Hematopoietic multipotent progenitor cell treated with erythropoietin and hydrocortisone succinate and interleukin-3 and kit ligand, for 8 days (in vitro differentiated cells): ENCODE measurements around the gene USP7.
A peak's percentile ranks its signal among the peaks of the same experiment; 100 is the strongest.
"Not testable (repeated sequence)": the region's sequence is repeated elsewhere in the genome, so short reads cannot be mapped to it uniquely, and the experiment has no call there.

Experiments used
- DNase-seq: peaks from one replicate; pipeline ENCODE4 v3.0.0-alpha.2; 2015

USP7 gene

DNA sequence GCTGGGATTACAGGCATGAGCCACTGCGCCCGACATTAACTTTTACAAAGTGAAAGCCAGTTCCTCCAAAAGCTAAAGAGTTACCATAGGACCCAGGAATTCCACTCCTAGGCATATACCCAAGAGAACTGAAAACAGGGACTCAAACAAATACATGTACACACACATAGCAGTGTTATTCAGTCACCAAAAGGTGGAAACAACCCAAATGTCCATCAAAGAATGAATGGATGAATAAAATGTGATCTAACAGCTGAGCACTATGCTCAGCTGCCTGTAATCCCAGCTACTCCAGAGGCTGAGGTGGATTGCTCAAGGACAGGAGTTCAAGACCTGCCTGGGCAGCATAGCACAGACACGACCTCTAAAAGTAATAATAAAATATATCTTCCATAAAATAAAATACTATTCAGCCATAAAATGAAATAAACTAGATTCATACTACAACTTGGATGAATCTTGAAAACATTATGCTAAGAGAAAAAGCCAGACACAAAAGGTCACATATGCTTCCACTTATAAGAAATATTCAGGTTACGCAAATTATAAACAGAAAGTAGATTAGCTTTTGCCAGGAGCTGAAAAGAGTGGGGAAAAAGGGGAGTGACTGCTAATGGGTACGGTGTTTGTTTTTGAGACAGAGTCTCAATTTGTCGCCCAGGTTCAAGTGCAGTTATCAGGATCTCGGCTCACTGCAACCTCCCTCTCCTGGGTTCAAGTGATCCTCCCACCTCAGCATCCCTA lies 9.3 kb upstream of the USP7 start:
- no peak for DNase-seq

DNA sequence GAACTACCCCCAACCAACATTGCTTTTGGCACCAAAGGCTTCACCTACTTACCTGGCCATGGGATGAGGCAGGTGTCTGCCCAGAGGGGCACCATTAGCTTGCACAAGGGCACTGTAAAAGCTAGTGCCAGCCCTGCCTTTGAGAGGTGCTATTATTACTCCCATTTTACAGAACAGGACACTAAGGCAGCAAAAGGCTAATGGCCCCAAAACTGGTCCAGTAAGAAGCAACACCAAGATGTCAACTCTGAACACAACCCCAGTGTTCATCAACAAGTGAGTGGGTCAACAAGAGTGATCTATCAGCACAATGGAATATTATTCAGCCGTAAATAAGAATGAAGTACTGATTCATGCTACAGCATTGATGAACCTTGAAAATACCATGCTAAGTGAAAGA lies 7.7 kb upstream of the USP7 start:
- no peak for DNase-seq

DNA sequence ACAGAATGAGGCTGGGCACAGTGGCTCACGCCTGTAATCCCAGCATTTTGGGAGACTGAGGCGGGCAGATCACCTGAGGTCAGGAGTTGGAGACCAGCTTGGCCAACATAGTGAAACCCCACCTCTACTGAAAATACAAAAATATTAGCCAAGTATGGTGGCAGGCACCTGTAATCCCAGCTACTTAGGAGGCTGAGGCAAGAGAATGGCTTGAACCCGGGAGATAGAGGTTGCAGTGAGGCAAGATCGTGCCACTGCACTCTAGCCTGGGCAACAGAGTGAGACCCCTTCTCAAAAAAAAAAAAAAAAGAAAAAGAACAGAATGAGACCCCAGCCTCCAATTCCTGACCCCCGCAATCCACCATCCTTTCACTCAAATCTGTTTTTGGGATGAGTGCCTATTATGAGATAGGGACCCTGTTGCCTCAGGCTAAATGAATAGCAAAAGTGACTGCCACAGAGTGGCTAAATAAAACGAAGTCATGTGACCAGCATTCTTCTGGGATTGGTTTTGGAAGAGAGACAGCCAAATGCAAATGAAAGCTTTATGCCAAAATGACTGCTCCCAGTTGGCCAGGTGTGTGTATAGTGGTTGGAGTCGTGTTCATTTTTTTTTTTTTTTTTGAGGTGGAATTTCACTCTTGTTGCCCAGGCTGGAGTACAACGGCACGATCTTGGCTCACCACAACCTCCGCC lies 5.6 kb upstream of the USP7 start:
- not testable (repeated sequence) for DNase-seq

- DNase-seq: not testable (repeated sequence)
Observed at GRCh38 chr16:8968054-8968453, 4.3 kb upstream of the USP7 start.

DNA sequence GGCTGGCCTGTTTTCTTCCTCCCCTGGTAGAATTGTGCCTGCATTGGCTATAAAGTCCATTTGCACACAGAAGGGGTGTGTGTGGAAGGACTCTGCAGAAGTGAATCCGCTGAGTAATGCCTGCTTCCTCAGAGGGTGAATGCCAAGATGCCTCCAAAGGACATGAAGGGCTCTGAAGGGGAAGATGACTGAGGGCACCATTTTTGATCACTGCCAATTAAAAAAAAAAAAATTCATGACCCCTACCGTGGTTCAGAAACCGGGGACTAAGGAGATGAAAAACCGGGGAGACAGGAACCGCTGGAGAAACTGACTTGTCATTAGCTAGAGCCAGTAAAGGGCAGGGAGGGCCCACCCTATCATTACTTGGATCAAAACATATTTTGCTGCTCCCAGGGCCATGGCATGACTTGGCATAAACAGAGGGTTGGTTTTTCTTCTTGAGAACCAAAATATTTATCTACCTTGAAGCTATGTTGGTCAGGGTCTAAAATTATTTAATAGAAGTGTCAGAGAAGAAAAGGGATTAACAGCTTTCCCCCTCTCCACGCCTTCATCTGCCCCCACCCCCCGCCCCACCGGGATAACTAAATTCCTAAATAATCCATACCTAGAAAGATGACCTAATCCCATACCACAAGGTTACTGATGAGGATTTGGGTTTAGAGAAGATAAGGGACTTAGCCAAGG lies 3.6 kb upstream of the USP7 start:
- peak; percentile 88 for DNase-seq

DNA sequence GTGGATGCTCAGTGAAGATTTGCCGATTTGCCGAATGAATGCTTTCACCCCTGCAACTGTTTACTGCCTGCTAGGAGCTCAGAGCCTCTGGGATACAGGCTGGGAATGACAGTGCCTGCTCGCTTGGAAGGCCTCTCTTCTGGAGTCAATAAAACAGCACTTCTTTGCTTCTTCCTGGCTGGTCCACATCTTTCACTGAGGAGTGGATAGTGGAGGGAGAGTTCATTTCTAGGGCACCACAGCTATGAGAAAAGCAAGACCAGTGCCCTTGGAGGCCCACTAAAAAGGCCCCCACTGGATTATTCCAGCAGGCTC lies 3.1 kb upstream of the USP7 start:
- DNase-seq: no peak

- DNase-seq: no peak
Observed at GRCh38 chr16:8964462-8964861, 756 bp upstream of the USP7 start.

GRCh38 chr16:8963010-8963820 lies 491 bp downstream of the USP7 start:
- no peak for DNase-seq

- no peak for DNase-seq
Observed at GRCh38 chr16:8962393-8963009, 1.2 kb downstream of the USP7 start.

- peak; percentile 83 for DNase-seq
Observed at GRCh38 chr16:8961811-8962390, 1.8 kb downstream of the USP7 start.

- DNase-seq: no peak
Observed at GRCh38 chr16:8960788-8961109, 3.0 kb downstream of the USP7 start.

DNA sequence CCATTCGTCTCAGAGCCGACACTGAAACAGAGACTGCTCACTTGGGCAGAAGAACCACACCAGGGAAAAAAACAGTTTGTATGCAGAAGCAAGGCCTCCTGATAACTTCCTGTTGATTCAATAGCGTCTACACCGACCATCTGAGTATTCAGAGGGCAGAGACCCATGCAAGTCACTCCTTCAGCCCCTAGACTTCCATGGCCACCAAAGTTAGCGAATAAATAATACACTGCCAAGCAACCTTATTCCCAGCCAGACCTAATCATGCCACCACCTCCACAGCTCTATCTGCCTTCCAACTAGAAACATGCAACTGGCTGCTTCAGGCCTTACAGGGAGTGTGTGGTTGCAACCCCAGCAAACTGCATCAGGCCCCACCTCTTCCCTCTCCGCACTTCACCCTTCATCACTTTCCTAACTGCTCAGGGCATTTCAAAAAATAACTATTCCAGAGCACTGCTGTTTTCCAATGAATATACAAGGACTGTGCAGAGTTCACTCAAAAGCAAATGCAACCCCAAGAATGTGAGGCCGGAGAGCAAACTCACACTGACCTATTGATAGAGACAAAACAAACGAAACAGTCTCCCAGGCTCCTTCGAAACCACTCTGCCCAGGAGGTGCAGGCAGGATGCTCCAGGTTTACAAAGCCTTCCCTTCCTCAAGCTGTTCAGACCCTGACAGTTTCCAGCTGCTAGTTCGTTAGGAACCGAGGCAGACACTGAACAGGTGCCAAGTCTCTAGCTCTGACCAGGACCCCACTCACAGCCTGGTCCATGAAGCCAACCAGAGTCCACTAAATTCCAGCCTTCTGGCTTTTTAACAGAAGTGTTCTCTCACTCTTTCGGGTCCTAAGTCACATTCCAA lies 3.6 kb downstream of the USP7 start:
- DNase-seq: peak; percentile 34

GRCh38 chr16:8958344-8959167 lies 5.2 kb downstream of the USP7 start:
- peak; percentile 33 for DNase-seq

GRCh38 chr16:8957509-8958157 lies 6.1 kb downstream of the USP7 start:
- DNase-seq: no peak

GRCh38 chr16:8957063-8957397 lies 6.7 kb downstream of the USP7 start:
- DNase-seq: no peak

DNA sequence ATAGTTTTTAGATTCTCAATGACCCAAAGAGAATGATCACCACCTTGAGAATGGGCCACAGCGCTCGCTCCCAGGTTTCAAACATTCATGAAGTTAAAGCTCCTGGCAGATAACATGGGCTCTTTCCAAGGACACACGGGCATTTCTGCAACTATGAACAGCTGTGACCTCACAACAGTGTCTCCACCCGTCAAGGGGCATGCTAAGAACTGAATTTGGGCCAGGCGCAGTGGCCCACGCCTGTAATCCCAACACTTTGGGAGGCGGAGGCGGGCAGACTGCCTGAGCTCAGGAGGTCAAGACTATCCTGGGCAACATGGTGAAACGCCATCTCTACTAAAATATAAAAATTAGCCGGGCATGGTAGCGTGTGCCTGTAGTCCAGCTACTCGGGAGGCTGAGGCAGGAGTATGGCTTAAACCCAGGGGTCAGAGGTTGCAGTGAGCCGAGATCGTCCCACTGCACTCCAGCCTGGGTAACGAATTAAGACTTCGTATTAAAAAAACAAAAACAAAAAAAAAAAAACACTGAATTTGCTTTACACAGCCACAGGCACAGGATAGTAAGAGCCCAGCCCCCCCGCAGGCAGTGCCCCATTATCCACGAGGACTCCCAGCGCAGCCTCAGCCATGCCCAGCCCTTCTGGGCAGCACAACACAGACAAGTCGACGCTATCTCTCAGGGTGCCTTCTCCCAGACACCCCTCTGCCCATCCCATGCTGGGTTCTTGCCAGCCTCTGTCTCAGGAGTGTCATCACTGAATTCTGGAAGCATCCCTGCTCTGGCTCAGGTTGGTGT lies 7.2 kb downstream of the USP7 start:
- peak; percentile 58 for DNase-seq

DNA sequence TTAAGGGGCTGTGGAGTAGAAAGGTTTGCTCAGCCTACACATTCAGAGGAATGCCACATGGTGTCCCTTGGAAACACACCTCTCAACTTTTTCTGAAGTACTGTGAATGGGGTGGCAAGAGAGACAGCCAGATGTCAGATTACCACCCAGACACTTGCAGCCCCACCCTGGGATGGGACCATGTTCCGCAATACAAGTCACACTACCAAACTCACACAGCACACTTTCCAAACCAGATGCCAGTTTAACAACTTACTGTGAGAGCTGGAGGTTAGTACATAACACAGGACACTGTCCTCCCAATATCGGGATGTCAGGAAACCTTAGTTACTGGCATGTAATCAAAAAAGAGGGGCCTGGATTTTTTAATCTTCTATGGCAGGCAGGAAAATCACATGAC lies 7.9 kb downstream of the USP7 start:
- peak; percentile 60 for DNase-seq

- DNase-seq: no peak
Observed at GRCh38 chr16:8953064-8953463, 10.6 kb downstream of the USP7 start.

DNA sequence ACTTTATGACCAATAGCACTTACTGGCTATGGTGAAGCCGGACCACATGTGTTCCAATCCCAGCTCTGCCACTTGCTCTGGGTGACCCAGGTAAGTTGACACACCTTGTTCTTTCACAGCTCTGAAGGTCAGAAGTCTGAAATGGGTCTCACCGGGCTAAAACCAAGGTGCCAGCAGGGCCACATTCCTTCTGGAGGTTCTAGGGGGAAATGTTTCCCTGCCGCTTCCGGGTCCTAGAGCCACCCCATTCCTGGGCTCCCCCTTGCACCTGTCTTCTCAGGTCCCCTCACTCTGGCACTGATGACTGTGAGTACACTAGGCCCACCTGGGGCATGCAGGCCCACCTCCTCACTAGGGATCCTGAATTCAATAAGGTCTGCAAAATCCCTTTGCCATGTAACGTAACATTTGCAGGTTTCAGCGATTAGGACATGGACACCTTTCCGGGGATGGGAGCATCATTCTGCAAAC lies 11.4 kb downstream of the USP7 start:
- DNase-seq: no peak
